GM23248 (cell line): ENCODE measurements around the gene SEMA4G.

ENCODE experiments used
- EZH2 ChIP-seq: fragments of 200-600 bp; sonication (generic); IDR thresholded peaks from 2 replicates; pipeline ENCODE4 v1.6.1; 2018; ENCODE audit warnings: antibody characterized with exemption, mild to moderate bottlenecking; ENCODE audit not compliant: insufficient read depth, poor library complexity, severe bottlenecking
- EZH2phosphoT487 ChIP-seq: fragments of 200-600 bp; sonication (generic); IDR thresholded peaks from 2 replicates; pipeline ENCODE4 v1.6.1; 2018; ENCODE audit warnings: antibody characterized with exemption, moderate library complexity, mild to moderate bottlenecking, low read depth; ENCODE audit not compliant: insufficient read depth

- no peak for TF ChIP-seq EZH2
- TF ChIP-seq EZH2phosphoT487 = no peak
These were observed 27.1 kb upstream of the SEMA4G start for GRCh38 chr10:100942229-100942628.
